Body of pancreas (tissue), 4 donors: Measurements from ENCODE around the gene DMRTC1. TPM values are rescaled to one million over a fixed set of nuclear protein-coding genes. Genes with fewer than 3 reads are reported as not detected.
"Not testable (repeated sequence)": the region's sequence is repeated elsewhere in the genome, so short reads cannot be mapped to it uniquely, and the experiment has no call there.

Source experiments
- ATAC-seq: fragments of 150-250 bp; one replicate; pipeline ENCODE4 v1.9.1; 2016
- DNase-seq, 4 donors: peaks; one replicate each; pipeline ENCODE4 v3.0.0-alpha.2; 2019
- H3K27ac ChIP-seq, 4 donors: fragments of 200-600 bp; sonication (generic); 1 replicate in 3 of 4; 2 replicates in 1 of 4; pipeline versions ENCODE4 v1.5.1 to v1.6.1; 2016 to 2019; ENCODE audit warnings: mild to moderate bottlenecking in 1 of 4, mixed read lengths in 1 of 4, moderate library complexity in 1 of 4
- H3K27me3 ChIP-seq, 2 donors: fragments of 200-600 bp; sonication (generic); one replicate each; pipeline ENCODE4 v1.6.0; 2016; ENCODE audit warnings: mild to moderate bottlenecking in 1 of 2
- H3K36me3 ChIP-seq, 2 donors: fragments of 200-600 bp; sonication (generic); replicated peaks in 1 of 2; 2 replicates each; pipeline ENCODE4 v1.5.1; 2016; ENCODE audit warnings: low read depth in 2 of 2; ENCODE audit not compliant: insufficient read depth in 1 of 2
- H3K4me1 ChIP-seq: fragments of 200-600 bp; sonication (generic); one replicate; pipeline ENCODE4 v1.6.0; 2016
- H3K4me3 ChIP-seq, 2 donors: fragments of 200-600 bp; sonication (generic); 1 replicate in 1 of 2; 2 replicates in 1 of 2; pipeline ENCODE4 v1.5.1; 2016 to 2019
- H3K9me3 ChIP-seq, 3 donors: fragments of 200-600 bp; sonication (generic); 1 replicate in 2 of 3; 2 replicates in 1 of 3; pipeline ENCODE4 v1.5.1; 2016
- WGBS, 2 donors: methylation state at CpG; one replicate each; pipeline ENCODE4 v1.1.5; 2017; 5-methylcytosine and 5-hydroxymethylcytosine counted together
- intact Hi-C: fragments of 100-400 bp; cut with DNase I; formaldehyde crosslinking; loops from one replicate; pipeline ENCODE4 v1.15.1; 2023
- total RNA-seq, 2 donors: library from RNA; depleted of rRNA; stranded (reverse); fragments of >200 nt; gene quantifications; one replicate each; pipeline ENCODE4 v1.1.0, GENCODE V29; 2016

DMRTC1 gene
- total RNA-seq: not detected

- H3K4me1 ChIP-seq, DNase-seq, H3K36me3 ChIP-seq, H3K4me3 ChIP-seq, H3K27me3 ChIP-seq, H3K9me3 ChIP-seq, intact Hi-C loops, H3K27ac ChIP-seq: not testable (repeated sequence)
- no CpG with 5 or more reads among the region's 15 CpGs for WGBS, 2 donors
- ATAC-seq: peak; percentile 79
Measured at GRCh38 chrX:72943819-72944169, at the start of gene DMRTC1. TSS of gene DMRTC1 (minus strand) at chrX:72943837. CDS start at chrX:72875694, 68,143 bp downstream.

- H3K4me3 ChIP-seq, H3K27me3 ChIP-seq: not testable (repeated sequence)
- WGBS, 2 donors: 47% methylated on average over 5 of the region's 5 CpGs; no CpG with 5 or more reads in 1 of the 2 donors
Measured at GRCh38 chrX:72980894-72981469, 37.3 kb upstream of the DMRTC1 start.

GRCh38 chrX:72974885-72975284, 31.2 kb upstream of the DMRTC1 start:
- H3K27me3 ChIP-seq, H3K27ac ChIP-seq, H3K9me3 ChIP-seq, intact Hi-C loops, H3K36me3 ChIP-seq, DNase-seq, H3K4me1 ChIP-seq, H3K4me3 ChIP-seq, ATAC-seq: not testable (repeated sequence)
- no CpG with 5 or more reads among the region's 7 CpGs for WGBS, 2 donors

More at GRCh38 chrX:72980894-72981469, 37.3 kb upstream of the DMRTC1 start:
- ATAC-seq, H3K4me1 ChIP-seq, H3K9me3 ChIP-seq, H3K27ac ChIP-seq, intact Hi-C loops, DNase-seq, H3K36me3 ChIP-seq: not testable (repeated sequence)

GRCh38 chrX:72971859-72972258, 28.2 kb upstream of the DMRTC1 start:
- H3K27me3 ChIP-seq, H3K27ac ChIP-seq, H3K4me3 ChIP-seq, intact Hi-C loops, DNase-seq, H3K36me3 ChIP-seq, H3K4me1 ChIP-seq, H3K9me3 ChIP-seq: not testable (repeated sequence)
- no CpG with 5 or more reads among the region's 5 CpGs for WGBS, 2 donors
- peak; percentile 62 for ATAC-seq

- DNase-seq, H3K4me3 ChIP-seq, H3K36me3 ChIP-seq, H3K27ac ChIP-seq, H3K27me3 ChIP-seq, intact Hi-C loops, ATAC-seq, H3K9me3 ChIP-seq, H3K4me1 ChIP-seq: not testable (repeated sequence)
- no CpG with 5 or more reads among the region's 9 CpGs for WGBS, 2 donors
Measured at GRCh38 chrX:72959971-72960370, 16.3 kb upstream of the DMRTC1 start.

- H3K27ac ChIP-seq, H3K36me3 ChIP-seq, intact Hi-C loops, H3K27me3 ChIP-seq, H3K9me3 ChIP-seq, DNase-seq, H3K4me3 ChIP-seq, H3K4me1 ChIP-seq: not testable (repeated sequence)
- ATAC-seq: peak; percentile 67
- no CpG with 5 or more reads among the region's 44 CpGs for WGBS, 2 donors
Measured at GRCh38 chrX:72943035-72943818, 410 bp downstream of the DMRTC1 start.

GRCh38 chrX:72942272-72942671, 1.4 kb downstream of the DMRTC1 start:
- not testable (repeated sequence) for ATAC-seq, H3K4me1 ChIP-seq

GRCh38 chrX:72937906-72938305, 5.7 kb downstream of the DMRTC1 start, which contains the start of gene FAM236A:
TSS of gene FAM236A (plus strand) at chrX:72938206. CDS start at chrX:72938263, 57 bp downstream.
- H3K36me3 ChIP-seq, H3K4me1 ChIP-seq, intact Hi-C loops, H3K27me3 ChIP-seq, DNase-seq, H3K4me3 ChIP-seq, H3K27ac ChIP-seq, ATAC-seq, H3K9me3 ChIP-seq: not testable (repeated sequence)
- WGBS, 2 donors: no CpG with 5 or more reads among the region's 15 CpGs

More at GRCh38 chrX:72942272-72942671, 1.4 kb downstream of the DMRTC1 start:
- H3K27ac ChIP-seq, DNase-seq, H3K4me3 ChIP-seq, H3K27me3 ChIP-seq, H3K36me3 ChIP-seq, intact Hi-C loops, H3K9me3 ChIP-seq: not testable (repeated sequence)
- no CpG with 5 or more reads among the region's 6 CpGs for WGBS, 2 donors

- ATAC-seq, H3K27ac ChIP-seq, H3K27me3 ChIP-seq, DNase-seq, H3K36me3 ChIP-seq, H3K4me1 ChIP-seq, H3K4me3 ChIP-seq, H3K9me3 ChIP-seq, intact Hi-C loops: not testable (repeated sequence)
- no CpG with 5 or more reads among the region's 8 CpGs for WGBS, 2 donors
Measured at GRCh38 chrX:72936882-72937455, 6.7 kb downstream of the DMRTC1 start.

- H3K27ac ChIP-seq, DNase-seq, H3K4me3 ChIP-seq, ATAC-seq, H3K27me3 ChIP-seq, H3K4me1 ChIP-seq, H3K36me3 ChIP-seq, intact Hi-C loops, H3K9me3 ChIP-seq: not testable (repeated sequence)
- WGBS, 2 donors: no CpG with 5 or more reads among the region's 7 CpGs
Measured at GRCh38 chrX:72936455-72936854, 7.2 kb downstream of the DMRTC1 start.

- H3K4me3 ChIP-seq, H3K36me3 ChIP-seq, intact Hi-C loops, H3K27ac ChIP-seq, H3K9me3 ChIP-seq, DNase-seq, ATAC-seq, H3K4me1 ChIP-seq, H3K27me3 ChIP-seq: not testable (repeated sequence)
- no CpG with 5 or more reads among the region's 1 CpG for WGBS, 2 donors
Measured at GRCh38 chrX:72932283-72932682, 11.4 kb downstream of the DMRTC1 start.

- intact Hi-C loops, H3K27ac ChIP-seq, DNase-seq, H3K4me3 ChIP-seq, H3K4me1 ChIP-seq, H3K9me3 ChIP-seq, H3K36me3 ChIP-seq, ATAC-seq, H3K27me3 ChIP-seq: not testable (repeated sequence)
- WGBS, 2 donors: 60% methylated on average over 2 of the region's 5 CpGs; no CpG with 5 or more reads in 1 of the 2 donors
Measured at GRCh38 chrX:72916096-72916495, 27.5 kb downstream of the DMRTC1 start.
